Colon (tissue), 2 donors: ENCODE results near the gene LGI4.
"Not testable (repeated sequence)": the region's sequence is repeated elsewhere in the genome, so short reads cannot be mapped to it uniquely, and the experiment has no call there.

Source experiments
- FAIRE-seq: peaks from 2 replicates; lab custom pipeline; 2012; peaks lifted over from hg19 to GRCh38; lab: Jason Lieb, UNC
- donor health status: control.
- donor health status: control.

LGI4 gene

DNA sequence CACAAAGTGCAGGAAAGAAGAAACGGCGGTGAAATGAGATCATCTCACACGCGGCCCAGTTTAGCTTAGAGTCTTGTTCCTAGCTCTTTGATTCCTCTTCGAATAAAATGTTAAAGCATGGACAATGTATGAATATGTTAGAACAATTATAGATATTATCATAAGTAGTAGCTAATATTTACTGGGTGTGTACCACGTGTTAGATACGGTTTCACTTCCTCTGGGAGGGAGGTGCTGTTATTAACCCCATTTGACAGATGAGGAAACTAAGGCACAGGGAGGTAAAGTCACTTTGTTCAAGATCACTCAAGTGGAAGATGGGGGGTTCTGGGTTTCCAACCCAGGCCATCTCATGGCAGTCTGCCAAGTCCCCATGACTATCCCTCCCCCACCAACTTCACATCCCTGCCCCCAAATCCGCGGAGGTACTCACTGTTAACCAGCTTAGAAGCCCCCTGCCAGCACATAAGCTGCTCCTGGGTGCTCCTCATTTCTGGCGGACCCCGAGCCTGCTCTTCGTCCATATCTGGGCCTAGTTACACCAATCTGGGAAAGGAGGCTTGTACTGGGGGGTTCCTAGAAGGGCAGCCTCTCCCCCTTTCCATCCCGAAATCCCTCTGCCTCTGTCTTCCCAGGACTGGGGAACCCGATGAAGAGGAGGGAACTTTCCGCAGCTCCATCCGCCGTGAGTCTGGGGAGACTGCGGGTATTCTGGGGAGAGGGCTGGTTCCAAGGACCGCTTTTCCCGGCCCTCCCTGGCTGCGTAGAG lies 7.2 kb upstream of the LGI4 start:
- no peak for FAIRE-seq

DNA sequence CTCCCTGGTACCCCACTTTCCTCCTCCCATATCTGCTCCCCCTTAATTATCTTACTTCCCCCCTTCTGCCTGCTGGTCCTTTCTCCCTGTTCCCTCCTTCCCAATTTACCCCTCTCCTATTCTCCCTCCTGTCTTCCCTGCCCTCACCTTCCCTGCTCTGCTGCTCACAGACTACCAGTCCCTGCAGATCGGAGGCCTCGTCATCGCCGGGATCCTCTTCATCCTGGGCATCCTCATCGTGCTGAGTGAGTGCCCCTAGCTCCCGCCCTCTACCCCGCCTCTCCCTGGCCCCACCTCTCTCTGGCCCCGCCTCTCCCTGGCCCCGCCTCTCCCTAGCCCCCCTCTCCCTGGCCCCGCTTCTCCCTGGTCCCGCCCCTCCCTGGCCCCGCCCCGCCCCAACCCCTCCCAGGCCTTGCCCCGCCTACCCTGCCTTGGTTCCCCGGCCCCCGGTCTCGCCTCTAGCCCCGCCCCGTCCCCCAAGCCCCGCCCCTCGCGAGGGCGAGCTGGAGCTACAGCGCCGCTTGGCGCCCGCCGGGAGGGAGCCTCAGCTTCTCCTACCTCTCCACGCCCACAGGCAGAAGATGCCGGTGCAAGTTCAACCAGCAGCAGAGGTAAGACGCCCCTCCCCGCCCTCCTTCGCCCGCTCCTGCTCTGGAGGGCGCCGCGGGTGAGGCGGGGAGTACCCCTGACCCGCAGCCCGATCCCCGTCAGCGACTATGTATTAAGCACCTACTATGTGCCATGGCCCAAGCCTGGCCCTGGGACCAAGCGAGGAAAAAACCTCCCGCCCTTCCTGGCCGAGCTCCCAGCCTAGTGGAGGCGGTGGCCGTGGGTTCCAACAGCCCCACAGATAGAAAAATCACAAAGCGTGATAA lies 6.3 kb upstream of the LGI4 start:
- FAIRE-seq = no peak

DNA sequence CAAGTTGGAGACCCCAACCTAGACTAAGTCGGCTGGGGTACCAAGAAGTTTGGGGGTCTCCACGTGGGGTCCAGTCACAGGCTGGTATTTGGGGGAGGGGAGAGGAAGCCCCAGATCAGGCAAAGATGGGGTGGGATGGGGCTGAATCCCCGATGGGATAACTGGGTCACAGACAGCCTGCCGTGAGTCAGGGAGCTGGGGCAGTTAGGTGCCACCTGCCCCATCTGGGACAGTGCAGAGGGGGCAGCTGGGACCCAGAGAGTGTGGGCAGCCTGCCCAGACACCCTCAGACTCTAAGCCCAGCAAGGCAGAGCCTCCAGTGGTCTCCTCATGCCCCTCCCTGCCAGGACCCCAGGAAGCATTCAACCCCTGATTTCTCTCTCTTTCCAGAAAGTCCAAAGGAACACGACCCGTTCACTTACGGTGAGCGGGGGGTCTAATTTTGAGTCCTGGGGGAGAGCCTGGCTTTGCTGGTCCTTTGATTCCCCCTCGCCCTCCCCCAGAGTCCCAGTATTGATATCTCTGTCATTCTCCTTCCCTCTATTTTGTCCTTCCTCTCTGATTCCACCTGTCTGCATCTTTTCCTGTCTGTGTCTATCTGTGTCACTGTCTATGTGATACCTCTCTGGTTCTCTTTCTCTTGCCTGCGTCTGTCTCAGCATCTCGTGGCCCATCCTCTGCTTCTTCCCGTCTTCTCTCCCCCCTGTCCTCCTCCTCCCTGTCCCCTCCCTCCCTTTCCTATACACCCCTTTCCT lies 5.5 kb upstream of the LGI4 start:
- no peak for FAIRE-seq

DNA sequence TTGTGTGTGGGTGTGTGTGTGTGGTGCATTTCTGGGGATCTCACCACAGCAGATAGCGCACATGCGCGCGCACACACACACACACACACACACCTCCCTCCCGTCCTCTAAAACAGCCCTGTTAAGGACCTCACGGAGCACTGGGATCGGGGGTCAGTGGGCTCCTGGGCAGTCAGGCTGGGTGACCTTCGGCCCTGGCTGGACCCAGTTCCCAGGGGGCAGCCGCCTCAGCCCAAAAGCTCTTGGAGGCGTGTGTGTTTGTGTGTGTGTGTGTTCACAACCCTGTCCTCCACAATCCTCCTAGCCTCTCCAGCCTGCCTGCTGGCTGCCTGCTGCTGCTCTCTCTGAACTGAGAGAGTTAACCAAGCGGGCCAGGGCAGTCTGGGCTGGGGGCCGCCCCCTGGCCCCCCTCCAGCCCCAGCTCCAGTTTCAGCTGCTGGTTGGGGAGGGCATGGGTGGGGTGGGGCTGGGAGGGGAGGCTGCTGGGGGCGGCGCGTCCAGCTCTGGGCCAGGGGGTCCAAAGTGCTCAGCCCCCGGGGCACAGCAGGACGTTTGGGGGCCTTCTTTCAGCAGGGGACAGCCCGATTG lies 3.5 kb upstream of the LGI4 start, which contains the start of gene FXYD1:
Gene FXYD1, plus strand, starts transcription at position 520 of the 588 bp plus-strand sequence. CDS start 1,256 bp downstream, outside the sequence.
- no peak for FAIRE-seq

GRCh38 chr19:35136977-35137702 lies 2.3 kb upstream of the LGI4 start:
- no peak for FAIRE-seq

- no peak for FAIRE-seq
Observed at GRCh38 chr19:35136231-35136630, 1.4 kb upstream of the LGI4 start.

GRCh38 chr19:35135389-35135909 lies 590 bp upstream of the LGI4 start:
- FAIRE-seq = no peak

- no peak for FAIRE-seq
Observed at GRCh38 chr19:35133826-35134225, 1.0 kb downstream of the LGI4 start.

- FAIRE-seq = no peak
Observed at GRCh38 chr19:35132254-35132653, 2.6 kb downstream of the LGI4 start.

DNA sequence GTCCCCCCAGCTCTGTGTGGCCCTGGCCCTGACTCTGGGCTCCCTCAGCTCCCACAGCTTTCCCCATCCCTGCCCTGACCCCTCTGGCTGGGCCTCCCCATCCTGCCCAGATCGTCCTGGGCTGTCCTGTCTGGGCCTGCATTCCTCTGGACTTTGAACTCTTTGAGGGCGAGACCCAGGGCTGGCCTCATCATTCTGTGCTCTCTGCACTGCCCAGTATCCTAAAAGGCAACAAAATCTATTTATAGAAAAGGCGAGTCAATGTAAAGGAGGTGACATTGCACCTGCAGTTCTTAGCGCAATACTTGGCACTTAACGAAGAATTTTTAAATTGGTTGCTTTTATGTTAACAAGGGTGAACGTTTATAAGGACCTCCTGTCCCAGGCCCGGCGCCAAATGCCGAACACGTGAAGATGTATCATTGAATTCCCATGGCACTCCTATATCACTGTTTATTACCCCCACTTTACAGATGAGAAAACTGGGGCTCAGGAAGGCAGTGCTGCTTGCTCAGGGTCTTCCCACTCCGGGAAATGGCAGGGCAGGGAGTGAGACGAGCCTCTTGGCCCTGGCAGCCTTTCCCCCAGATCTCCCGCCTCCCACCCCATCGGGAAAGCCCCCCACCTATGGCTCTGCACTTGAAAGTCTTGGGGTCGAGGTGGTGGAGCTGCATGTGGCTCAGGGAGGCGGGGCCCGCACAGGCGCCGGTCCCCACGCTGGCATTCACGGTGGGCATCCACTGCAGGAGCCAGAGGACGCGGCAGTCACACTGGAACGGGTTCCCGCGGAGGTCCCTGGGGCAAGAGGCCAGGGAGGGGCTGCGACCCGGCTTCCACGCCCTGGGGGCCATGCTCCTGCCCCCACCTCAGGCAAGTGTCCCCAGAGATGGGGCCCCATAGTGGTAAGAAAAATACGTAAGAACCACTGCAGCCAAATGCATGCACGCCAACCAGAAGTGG lies 3.8 kb downstream of the LGI4 start:
- no peak for FAIRE-seq

DNA sequence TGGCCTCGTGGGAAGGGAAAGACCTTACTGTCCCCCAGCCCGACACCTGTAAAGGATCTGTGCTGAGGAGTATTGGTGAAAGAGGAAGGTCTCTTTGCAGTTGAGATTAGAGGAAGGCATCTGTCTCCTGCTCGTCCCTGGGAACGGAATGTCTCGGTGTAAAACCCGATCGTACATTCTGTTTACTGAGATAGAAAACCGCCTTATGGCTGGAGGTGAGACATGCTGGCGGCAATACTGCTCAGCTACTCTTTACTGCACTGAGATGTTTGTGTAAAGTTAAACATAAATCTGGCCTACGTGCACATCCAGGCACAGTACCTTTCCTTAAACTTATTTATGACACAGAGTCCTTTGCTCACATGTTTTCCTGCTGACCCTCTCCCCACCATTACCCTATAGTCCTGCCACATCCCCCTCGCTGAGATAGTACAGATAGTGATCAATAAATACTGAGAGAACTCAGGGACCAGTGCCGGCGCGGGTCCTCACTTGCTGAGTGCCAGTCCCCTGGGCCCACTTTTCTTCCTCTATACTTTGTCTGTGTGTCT lies 5.1 kb downstream of the LGI4 start:
- FAIRE-seq = not testable (repeated sequence)

DNA sequence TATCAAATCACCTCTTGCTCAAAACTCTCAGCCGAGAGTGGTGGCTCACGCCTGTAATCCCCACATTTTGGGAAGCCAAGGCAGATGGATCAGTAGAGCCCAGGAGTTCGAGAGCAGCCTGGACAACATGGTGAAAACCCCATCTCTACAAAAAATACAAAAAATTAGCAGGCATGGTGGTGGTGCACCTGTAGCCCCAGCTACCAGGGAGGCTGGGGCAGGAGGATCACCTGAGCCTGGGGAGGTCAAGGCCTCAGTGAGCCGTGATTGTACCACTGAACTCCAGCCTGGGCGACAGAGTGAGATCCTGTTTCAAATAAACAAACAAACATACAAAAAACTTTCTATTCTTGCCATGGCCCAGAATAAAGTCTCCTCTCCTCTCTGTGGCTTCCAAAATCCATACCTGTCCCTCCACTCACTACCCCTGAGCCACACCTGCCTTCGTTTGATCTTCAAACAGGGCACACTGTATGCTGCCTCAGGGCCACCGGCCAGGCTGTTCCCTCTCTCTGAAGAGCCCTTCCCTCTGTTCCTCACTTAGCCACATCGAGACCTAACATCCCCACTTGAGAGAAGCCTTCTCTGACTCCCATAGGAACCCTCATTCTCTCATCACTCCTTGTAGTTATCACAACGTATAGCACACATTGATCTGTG lies 6.3 kb downstream of the LGI4 start:
- FAIRE-seq = no peak

DNA sequence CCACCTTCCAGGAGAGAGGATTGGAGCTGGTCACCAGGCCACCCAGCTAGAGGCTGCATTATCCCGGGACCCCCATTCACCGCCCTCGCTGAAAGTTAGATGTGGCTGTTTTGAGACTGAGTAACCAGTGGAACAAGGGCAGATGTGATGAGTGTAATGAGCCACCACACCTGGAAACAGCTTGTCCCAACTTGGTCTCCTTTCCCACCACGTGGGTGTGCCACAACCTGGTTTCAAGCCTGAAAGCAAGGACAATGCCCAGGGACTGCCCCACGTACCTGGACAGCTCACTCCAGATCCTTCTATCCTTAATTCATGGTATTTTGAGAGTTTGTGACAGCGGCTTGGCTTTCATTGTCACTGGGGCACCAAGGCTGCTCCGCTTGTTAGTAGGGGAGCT lies 7.0 kb downstream of the LGI4 start:
- FAIRE-seq = no peak

- FAIRE-seq = no peak
Observed at GRCh38 chr19:35126624-35126959, 8.3 kb downstream of the LGI4 start.

DNA sequence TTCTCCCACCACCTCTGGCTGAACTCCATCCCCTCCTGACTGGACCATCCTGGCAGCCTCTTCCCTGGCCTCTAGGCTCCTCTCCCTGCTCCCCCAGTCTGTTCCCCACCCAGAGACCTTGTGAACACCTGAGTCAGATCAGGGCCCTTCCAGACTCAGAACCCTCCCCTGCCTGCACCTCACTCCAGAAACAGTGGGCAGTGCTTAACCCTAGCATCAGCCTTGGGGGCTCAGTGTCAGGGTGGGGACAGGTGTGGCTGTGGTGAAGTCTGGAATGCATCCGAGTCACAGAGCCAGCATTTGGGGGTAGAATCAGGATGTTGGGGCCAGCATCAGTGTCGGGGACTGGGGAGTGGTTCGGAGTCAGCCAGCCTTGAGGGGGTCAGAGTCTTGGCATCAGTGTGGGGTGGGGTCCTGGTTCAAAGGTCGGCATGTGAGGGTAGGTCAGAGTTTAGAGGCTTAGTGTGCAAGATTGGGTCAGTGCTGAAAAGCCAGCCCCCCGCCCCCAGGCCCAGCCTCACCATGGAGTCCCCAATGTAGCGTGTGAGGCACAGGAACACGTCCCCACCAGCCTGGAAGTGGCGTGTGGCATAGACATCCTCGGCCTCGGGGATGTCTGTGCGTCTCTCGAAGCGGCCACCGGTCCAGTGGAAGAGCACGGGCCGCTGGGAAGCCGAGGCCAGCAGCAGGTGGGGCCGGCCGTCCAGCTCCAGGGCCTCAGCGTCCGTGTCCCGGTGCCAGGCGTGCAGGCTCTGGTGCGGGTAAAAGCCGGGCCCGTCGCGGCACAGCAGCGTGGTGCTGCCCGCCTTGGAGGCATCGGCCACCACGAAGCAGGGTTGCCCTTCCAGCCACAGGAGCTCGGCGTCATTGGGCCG lies 8.9 kb downstream of the LGI4 start:
- FAIRE-seq = no peak

DNA sequence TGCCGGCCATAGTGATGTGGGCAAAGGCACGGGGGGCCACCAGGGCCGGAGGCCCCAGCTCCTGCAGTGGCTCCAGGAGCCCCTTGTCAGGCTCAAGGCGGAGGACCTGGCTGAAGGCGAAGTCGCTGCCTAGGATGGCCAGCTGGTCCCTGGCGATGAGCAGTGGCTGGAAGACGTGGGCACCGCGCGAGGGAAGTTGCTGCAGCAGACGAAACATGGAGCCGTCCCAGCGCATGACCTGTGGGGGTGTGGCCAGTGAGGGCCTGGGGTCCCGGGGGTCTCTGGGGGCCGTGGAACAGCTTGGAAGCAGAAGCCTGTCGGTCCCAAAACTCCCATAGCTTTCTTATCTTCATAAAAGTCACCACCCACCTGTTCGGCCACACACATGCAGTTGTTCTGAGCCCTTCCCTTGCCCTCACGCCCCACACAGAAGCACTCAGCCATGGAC lies 9.6 kb downstream of the LGI4 start:
- no peak for FAIRE-seq

DNA sequence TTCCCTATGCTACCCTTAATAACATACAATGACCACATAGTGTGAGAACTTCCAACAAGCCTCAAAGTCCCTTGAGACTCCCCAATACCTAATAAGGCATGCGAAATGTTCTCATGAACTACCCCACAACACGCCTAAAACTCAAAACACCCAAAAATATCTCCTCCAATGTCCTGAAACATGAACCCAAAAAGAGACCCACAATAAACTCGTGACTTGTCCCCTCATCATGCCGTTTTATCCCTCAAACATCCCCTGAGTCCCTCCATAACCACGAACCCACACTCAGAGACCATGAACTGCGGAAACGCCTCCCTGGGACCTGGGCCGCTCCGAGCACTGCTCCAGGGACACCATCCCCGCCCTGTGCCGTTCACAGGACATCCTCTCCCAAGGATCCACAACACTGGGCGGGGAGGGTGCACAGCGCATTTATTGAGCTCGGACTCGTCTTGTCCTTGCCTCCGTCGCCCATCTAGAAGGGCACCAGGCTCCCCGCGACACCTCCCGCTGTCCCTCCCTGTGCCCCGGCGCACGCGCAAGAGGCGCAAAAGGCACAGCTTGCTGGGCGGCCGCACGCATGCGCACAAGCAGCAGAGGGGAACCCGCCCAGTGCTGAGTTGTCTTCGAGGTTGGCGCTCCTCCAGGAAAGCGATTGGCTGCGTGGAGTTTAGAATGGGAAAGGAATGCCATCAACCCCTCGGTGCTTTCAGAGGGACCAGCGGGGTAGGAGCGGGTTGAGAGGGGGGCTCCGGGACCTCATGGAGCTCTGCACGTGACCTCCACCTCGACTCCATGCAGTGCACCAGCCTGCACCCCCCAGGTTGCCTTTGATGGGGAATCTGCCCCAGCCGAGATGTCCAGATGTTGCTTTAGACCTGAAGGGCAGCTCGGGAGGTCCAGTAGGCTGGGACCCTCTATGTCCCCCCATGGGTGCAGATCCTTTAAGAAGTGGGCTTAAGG lies 10.5 kb downstream of the LGI4 start:
- FAIRE-seq = no peak
